Kidney (tissue), 22 donors: ENCODE measurements around the gene PACSIN1. TPM values are rescaled to one million over a fixed set of nuclear protein-coding genes. Genes with fewer than 3 reads are reported as not detected.

ENCODE experiments used
- DNase-seq, 5 donors: peaks; one replicate each; pipeline ENCODE4 v3.0.0-alpha.2; 2013 to 2020
- FAIRE-seq: peaks from 2 replicates; lab custom pipeline; 2012; peaks lifted over from hg19 to GRCh38; lab: Jason Lieb, UNC
- H3K27ac ChIP-seq, 2 donors: one replicate each; pipeline ENCODE4 v1.7.0; 2013; ENCODE audit warnings: low read depth in 2 of 2, low read length in 2 of 2, inconsistent platforms in 1 of 2
- H3K27me3 ChIP-seq: one replicate; pipeline ENCODE4 v1.7.1; 2013; ENCODE audit warnings: low read length, inconsistent platforms; ENCODE audit not compliant: control insufficient read depth, insufficient read depth
- H3K36me3 ChIP-seq, 3 donors: one replicate each; pipeline versions ENCODE4 v1.7.0 to v1.7.1; 2013; ENCODE audit warnings: low read length in 3 of 3, control low read depth in 1 of 3, inconsistent platforms in 1 of 3; ENCODE audit not compliant: insufficient read depth in 3 of 3, control insufficient read depth in 2 of 3
- H3K4me1 ChIP-seq, 3 donors: one replicate each; pipeline versions ENCODE4 v1.7.0 to v1.7.1; 2013; ENCODE audit warnings: low read length in 3 of 3, inconsistent platforms in 1 of 3, low read depth in 1 of 3; ENCODE audit not compliant: control insufficient read depth in 2 of 3, insufficient read depth in 2 of 3
- H3K4me3 ChIP-seq, 3 donors: one replicate each; pipeline versions ENCODE4 v1.7.0 to v1.8.1; 2013; ENCODE audit warnings: low read length in 3 of 3, control low read depth in 1 of 3, inconsistent platforms in 1 of 3
- H3K9ac ChIP-seq, 3 donors: one replicate each; pipeline versions ENCODE4 v1.7.0 to v1.7.1; 2013; ENCODE audit warnings: low read length in 3 of 3, control low read depth in 1 of 3, inconsistent platforms in 1 of 3
- H3K9me3 ChIP-seq, 3 donors: one replicate each; pipeline versions ENCODE4 v1.7.0 to v1.7.1; 2013; ENCODE audit warnings: low read length in 3 of 3, control low read depth in 1 of 3, inconsistent platforms in 1 of 3; ENCODE audit not compliant: control insufficient read depth in 2 of 3, insufficient read depth in 1 of 3
- intact Hi-C: fragments of 100-400 bp; cut with DNase I; formaldehyde crosslinking; loops from one replicate; pipeline ENCODE4 v1.11.1; 2022
- long read RNA-seq, 10 donors: library from polyadenylated mRNA in 1 of 10; unstranded in 1 of 10; transcript quantifications; one replicate each; pipeline ENCODE4 v2.0.0 and lab custom pipeline, GENCODE V29; 2021 to 2026
- polyA plus RNA-seq: library from polyadenylated mRNA; stranded (reverse); fragments of 350-450 nt; fragmentation: Illumina TruSeq; extraction: RNeasy Lipid Tissue Mini Kit (QIAGEN cat#74804); gene quantifications from one replicate; pipeline ENCODE4 v1.2.3, GENCODE V29; 2014; ENCODE audit warnings: low read depth, low replicate concordance; ENCODE audit not compliant: insufficient read depth
- total RNA-seq: library from RNA; stranded (reverse); fragmentation: NEBNext Ultra II Directional; extraction: Animal tissue kit (Norgen Biotek cat#: 25700); gene quantifications from one replicate; pipeline ENCODE4 v1.2.1, GENCODE V29; 2021
- TF ChIP-seq, protein P1 (sequence below): IDR thresholded peaks from 3 replicates; pipeline ENCODE4 v1.5.1; 2012; ENCODE audit warnings: mild to moderate bottlenecking, moderate library complexity, borderline replicate concordance; ENCODE audit not compliant: insufficient read depth; ENCODE audit errors: extremely low read depth
- donor health status: control.
- donor health status: control.
- donor health status: control.
- donor health status: control.
- donor health status: control.
- donor health status: DM: yes; HTN: yes; CAD: no.
- donor health status: Normal renal cell carcinoma (clear cell type).

PACSIN1 gene
- 1.7 TPM for total RNA-seq
- polyA plus RNA-seq: 4.1 TPM
- long read RNA-seq, donor 1: 0 reads
- long read RNA-seq, donor 2: 0 reads
- long read RNA-seq, donor 3: 0 reads
- long read RNA-seq, donor 4: 0 reads
- long read RNA-seq, donor 5: 0 reads
- long read RNA-seq, donor 6: 0 reads
- long read RNA-seq, donor 7, partial matches to known transcripts: 0 of 1 reads
- long read RNA-seq, donor 7, other reads (novel, unspliced or antisense): 1 of 1 reads
- long read RNA-seq, donor 8: 0 reads
- long read RNA-seq, donor 9: 0 reads
- long read RNA-seq, donor 10: 0 reads

GRCh38 chr6:34465531-34466241 is at the start of gene PACSIN1:
Gene PACSIN1 (plus strand): TSS chr6:34466076. CDS start chr6:34526306, 60,230 bp downstream.
- no peak for FAIRE-seq
- intact Hi-C loops: no loop called here
- Histone ChIP-seq H3K36me3 (no peaks in the 10 kb centered on the region), H3K4me3 (peak within 1 kb of the TSS in 1 of 3 donors; percentile 16), H3K27me3 (no peaks in the 10 kb centered on the region), H3K27ac (no peak within 1 kb of the TSS), H3K9ac (no peak within 1 kb of the TSS), H3K9me3 (no peaks in the 10 kb centered on the region), H3K4me1 (peaks cover 0 to 4% (median 0%) of the 10 kb centered on the region in 3 donors)
- TF ChIP-seq, protein P1, sequence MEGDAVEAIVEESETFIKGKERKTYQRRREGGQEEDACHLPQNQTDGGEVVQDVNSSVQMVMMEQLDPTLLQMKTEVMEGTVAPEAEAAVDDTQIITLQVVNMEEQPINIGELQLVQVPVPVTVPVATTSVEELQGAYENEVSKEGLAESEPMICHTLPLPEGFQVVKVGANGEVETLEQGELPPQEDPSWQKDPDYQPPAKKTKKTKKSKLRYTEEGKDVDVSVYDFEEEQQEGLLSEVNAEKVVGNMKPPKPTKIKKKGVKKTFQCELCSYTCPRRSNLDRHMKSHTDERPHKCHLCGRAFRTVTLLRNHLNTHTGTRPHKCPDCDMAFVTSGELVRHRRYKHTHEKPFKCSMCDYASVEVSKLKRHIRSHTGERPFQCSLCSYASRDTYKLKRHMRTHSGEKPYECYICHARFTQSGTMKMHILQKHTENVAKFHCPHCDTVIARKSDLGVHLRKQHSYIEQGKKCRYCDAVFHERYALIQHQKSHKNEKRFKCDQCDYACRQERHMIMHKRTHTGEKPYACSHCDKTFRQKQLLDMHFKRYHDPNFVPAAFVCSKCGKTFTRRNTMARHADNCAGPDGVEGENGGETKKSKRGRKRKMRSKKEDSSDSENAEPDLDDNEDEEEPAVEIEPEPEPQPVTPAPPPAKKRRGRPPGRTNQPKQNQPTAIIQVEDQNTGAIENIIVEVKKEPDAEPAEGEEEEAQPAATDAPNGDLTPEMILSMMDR: no peak
- DNase-seq: peak in 4 of 5 donors; percentile 45 to 65 (median 56)

- no peak for FAIRE-seq
- Histone ChIP-seq H3K36me3 (peaks cover 8 to 39% (median 25%) of the 10 kb centered on the region in 3 donors), H3K27ac (no peak overlapping the region), H3K9me3 (no peaks in the 10 kb centered on the region), H3K4me3 (no peak overlapping the region), H3K4me1 (peaks cover 0 to 5% (median 5%) of the 10 kb centered on the region in 3 donors), H3K27me3 (no peaks in the 10 kb centered on the region), H3K9ac (no peak overlapping the region)
- intact Hi-C loops: loop anchor here (10.0 kb wide), 1 partner anchor 172 kb away; the partner anchor contains the start of gene SMIM29
- DNase-seq: no peak
- TF ChIP-seq, protein P1: no peak
These were observed 49.0 kb upstream of the PACSIN1 start for GRCh38 chr6:34416877-34417371.

GRCh38 chr6:34418367-34418766 is 47.5 kb upstream of the PACSIN1 start:
- H3K9ac ChIP-seq: no peak overlapping the region
- TF ChIP-seq, protein P1: no peak
- H3K27ac ChIP-seq: no peak overlapping the region
- H3K27me3 ChIP-seq: no peaks in the 10 kb centered on the region
- no peaks in the 10 kb centered on the region for H3K9me3 ChIP-seq
- intact Hi-C loops: loop anchor here (10.0 kb wide), 1 partner anchor 174 kb away; the partner anchor contains the start of gene SMIM29
- H3K36me3 ChIP-seq: peaks cover 10 to 54% (median 33%) of the 10 kb centered on the region in 3 donors
- FAIRE-seq (no peak), DNase-seq (no peak)
- no peak overlapping the region for H3K4me3 ChIP-seq
- peaks cover 0 to 5% (median 5%) of the 10 kb centered on the region in 3 donors for H3K4me1 ChIP-seq
